GM19452 (cell line): ENCODE data around the gene UNC13D.

ENCODE experiments used
- ATAC-seq: cut with Tn5 transposase; IDR thresholded peaks from one replicate; pipeline ENCODE4 v1.9.1; 2021; ENCODE audit not compliant: unreplicated experiment

UNC13D gene

GRCh38 chr17:75835654-75835987 is 8.6 kb downstream of the UNC13D start:
- ATAC-seq, result no peak

- no peak for ATAC-seq
Observed at GRCh38 chr17:75834928-75835653, 9.1 kb downstream of the UNC13D start.

GRCh38 chr17:75834279-75834920 is 9.8 kb downstream of the UNC13D start:
- no peak for ATAC-seq

- ATAC-seq, result no peak
Observed at GRCh38 chr17:75832652-75833400, 11.4 kb downstream of the UNC13D start.

- ATAC-seq, result no peak
Observed at GRCh38 chr17:75832164-75832651, 12.0 kb downstream of the UNC13D start.

- no peak for ATAC-seq
Observed at GRCh38 chr17:75831032-75831571, 13.1 kb downstream of the UNC13D start.

GRCh38 chr17:75830164-75831031 is 13.8 kb downstream of the UNC13D start:
- ATAC-seq, result no peak

- ATAC-seq, result no peak
Observed at GRCh38 chr17:75829747-75830146, 14.5 kb downstream of the UNC13D start.

- no peak for ATAC-seq
Observed at GRCh38 chr17:75828741-75829140, 15.5 kb downstream of the UNC13D start.

- ATAC-seq, result no peak
Observed at GRCh38 chr17:75828076-75828400, 16.2 kb downstream of the UNC13D start.

- no peak for ATAC-seq
Observed at GRCh38 chr17:75827308-75828075, 16.7 kb downstream of the UNC13D start.

GRCh38 chr17:75826561-75827307 is 17.5 kb downstream of the UNC13D start:
- ATAC-seq, result no peak

- ATAC-seq, result no peak
Observed at GRCh38 chr17:75825748-75826370, 18.3 kb downstream of the UNC13D start.

GRCh38 chr17:75825149-75825552 is 19.1 kb downstream of the UNC13D start:
- no peak for ATAC-seq

- ATAC-seq, result no peak
Observed at GRCh38 chr17:75824666-75825065, 19.5 kb downstream of the UNC13D start.

GRCh38 chr17:75824050-75824552 is 20.1 kb downstream of the UNC13D start:
- ATAC-seq, result no peak

- ATAC-seq, result no peak
Observed at GRCh38 chr17:75823257-75824041, 20.8 kb downstream of the UNC13D start.

- no peak for ATAC-seq
Observed at GRCh38 chr17:75822800-75823166, 21.4 kb downstream of the UNC13D start.
